HT-29 (cell line): ENCODE results near the gene ACACA. TPM values are rescaled to one million over a fixed set of nuclear protein-coding genes. Genes with fewer than 3 reads are reported as not detected.
A peak's percentile ranks its signal among the peaks of the same experiment; 100 is the strongest.
"Not testable (repeated sequence)": the region's sequence is repeated elsewhere in the genome, so short reads cannot be mapped to it uniquely, and the experiment has no call there.

ENCODE experiments used
- DNase-seq: peaks from one replicate; pipeline ENCODE4 v3.0.0-alpha.2; 2015; ENCODE audit warnings: low spot score
- total RNA-seq: library from RNA; depleted of rRNA; stranded (reverse); fragments of >200 nt; shearing (Covaris generic); gene quantifications from 2 replicates; pipeline ENCODE4 v1.2.3, GENCODE V29; 2014; rRNA removed

Gene ACACA
- total RNA-seq, result 84.4 and 111 TPM in 2 replicates

DNA sequence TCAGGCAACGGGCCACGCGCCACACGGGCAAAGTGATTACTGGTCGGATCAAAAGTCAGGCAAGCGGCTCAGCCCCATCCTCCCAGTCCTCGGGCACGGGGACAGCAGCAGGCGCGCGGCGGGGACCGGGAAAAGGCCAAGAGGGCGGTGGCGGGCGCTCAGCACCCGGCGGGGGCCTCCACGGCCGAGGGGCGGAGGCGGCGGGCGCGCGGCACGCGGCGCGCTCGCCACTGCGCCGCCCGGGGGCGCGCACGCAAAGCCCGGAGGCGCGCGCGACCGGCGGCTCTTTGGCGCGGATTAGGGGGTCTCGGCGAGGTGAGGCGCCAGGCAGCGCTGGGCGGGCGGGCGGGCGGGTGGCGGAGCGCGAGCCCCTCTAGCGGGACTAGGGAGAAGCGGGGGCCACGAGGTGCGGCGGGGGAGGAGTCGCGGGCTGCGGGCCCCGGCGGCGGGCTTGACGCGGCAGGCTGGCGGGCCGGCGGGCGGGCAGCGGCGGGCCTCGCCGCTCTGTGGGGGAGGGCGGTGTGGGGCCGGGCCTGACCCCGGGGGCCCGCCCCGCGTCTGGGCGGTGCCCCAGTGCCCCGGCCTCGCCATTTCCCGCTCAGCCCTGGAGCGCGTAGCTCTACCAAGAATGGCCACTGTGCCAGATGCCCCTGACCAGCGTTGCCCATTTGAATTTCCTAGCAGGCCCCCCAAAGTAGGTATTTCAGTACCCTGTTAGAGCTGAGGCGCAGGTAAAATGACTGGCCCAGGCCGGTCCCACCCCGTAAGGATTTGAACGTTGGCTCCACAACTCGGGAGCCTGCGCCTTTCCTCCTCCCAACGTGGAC lies at the start of gene ACACA, which contains the start of gene TADA2A:
Gene ACACA, minus strand, starts transcription at position 202 of the 827 bp plus-strand sequence. CDS start 537 bp downstream, outside the sequence.
Gene TADA2A, plus strand, starts transcription at position 252 of the 827 bp plus-strand sequence. CDS start 4,480 bp downstream, outside the sequence.
- peak; percentile 96 for DNase-seq

DNA sequence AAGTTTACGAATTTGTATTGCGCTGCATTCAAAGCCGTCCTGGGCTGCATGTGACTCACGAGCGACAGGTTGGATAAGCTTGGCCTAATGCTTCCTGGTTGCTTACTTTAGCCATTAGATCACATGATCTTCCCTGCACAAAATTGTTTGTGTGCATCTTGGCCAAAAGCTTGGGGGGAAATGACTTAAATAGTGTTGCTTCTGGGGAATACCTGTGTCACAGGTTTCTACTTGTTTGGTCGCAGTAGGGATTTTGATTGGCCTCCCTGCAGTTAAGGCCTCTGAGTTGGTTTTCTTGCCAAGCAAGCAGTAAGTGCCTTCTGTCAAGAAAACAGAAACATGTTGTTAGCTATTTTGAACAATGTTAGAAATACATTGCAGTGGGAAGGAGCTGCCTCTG lies 43.5 kb upstream of the ACACA start:
- DNase-seq, result no peak

DNA sequence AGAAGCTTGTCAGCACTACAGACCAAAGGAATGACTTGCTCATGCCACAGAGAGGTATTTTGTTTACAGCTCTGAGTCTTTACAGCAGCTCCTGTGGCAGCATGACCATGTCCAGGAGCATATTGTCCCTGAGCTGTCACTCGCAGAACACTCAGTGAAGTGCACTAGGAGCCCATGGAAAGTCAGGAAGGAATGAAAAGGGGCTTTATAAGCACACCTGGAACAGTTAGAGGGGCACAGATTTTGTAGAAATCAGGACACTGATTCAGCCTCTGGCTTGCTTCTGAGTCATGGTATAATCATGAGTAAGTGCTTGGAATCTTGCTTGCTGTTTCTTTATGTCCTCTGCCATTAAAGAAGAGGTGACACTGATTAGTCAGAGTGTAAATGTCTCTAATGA lies 41.0 kb upstream of the ACACA start:
- no peak for DNase-seq

DNA sequence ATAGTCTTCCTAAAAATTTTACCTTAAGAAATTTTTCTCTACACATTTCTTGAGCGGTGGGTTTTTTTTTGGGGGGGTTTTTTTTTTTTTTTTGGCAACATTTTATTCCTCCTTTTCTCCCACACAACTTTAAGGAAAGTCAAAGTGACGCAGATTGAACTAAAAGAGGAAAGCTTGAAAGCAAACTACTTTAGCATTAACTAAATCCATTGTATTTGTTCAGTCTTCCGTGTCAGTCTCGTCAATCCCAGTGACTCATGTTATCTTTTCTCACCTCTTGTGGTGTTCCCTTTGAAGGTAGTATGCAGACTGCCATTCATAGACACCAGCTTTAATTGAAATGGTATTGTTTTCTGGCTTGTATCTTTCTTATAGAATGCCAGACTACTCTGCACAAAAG lies 39.4 kb upstream of the ACACA start:
- DNase-seq, result no peak

DNA sequence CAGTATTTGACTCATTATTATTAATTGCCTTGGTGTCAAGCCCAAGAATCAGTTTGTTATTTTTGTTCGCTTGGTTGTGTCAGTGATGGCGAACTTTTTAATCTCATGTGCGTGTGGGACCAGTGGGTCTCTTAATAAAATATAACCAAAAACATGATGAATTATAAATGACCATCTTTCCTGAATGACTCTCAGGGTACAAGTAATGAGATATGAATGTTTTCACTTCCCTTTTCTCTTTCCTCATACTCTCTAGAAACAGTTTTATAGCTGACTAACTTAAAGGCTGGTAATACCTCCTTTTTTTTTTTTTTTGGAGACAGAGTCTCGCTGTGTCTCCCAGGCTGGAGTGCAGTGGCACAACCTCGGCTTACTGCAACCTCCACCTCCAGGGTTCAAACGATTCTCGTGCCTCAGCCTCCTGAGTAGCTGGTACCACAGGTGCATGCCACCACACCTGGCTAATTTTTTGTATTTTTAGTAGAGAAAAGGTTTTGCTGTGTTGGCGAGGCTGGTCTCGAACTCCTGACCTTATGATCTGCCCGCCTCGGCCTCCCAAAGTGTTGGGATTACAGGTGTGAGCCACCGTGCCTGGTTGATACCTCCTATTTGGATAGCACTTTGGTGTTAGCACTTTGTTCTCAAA lies 34.9 kb upstream of the ACACA start:
- not testable (repeated sequence) for DNase-seq

DNA sequence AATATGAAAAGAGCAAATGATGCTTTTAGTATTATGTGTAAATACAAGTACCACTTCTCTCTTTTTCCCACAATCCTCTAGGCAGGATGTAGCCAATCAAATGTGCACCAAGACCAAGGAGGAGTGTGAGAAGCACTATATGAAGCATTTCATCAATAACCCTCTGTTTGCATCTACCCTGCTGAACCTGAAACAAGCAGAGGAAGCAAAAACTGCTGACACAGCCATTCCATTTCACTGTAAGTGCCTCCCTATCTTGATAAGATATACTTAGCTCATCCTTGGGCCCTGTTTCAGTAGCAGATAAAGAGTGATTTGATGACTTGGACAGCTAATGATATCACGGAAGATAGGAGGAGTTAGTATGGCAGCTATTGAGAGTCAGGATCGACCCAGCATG lies 33.8 kb upstream of the ACACA start:
- no peak for DNase-seq

DNA sequence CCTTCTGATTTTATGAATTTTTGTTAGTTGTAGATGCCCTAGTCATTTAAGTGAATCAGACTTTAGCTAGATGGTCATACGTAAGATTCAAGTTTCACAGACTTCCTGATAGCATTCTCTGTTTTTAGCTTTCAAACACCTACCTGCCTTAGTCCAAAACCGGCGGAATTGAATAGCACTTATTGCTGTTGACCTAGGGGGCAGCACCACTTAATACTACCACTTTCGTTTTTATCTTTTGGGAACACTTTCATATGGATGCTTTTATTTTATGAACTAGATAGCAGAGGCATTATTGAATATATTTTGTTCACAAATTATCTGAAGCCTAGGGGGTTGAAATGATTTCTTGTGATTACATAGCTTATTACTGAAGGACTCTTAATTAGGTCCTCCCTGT lies 31.5 kb upstream of the ACACA start:
- DNase-seq, result peak; percentile 27

DNA sequence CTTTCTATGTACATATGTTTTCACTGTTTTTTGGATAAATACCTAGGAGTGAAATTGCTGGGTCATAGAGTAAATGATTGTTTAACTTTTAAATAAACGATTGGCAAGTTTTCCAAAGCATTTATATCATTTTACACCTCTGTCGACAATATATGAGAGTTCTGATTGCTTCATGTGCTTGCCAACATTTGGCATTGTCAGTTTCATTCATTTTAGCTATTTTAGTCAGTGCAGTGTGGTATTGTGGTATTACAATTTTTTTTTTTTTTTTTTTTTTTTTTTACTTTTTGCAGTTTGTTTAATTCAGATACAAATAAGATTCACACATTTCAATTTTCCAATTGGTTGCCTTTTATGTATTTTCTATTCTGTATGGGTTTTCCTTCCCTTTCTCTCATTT lies 26.0 kb upstream of the ACACA start:
- DNase-seq, result no peak

DNA sequence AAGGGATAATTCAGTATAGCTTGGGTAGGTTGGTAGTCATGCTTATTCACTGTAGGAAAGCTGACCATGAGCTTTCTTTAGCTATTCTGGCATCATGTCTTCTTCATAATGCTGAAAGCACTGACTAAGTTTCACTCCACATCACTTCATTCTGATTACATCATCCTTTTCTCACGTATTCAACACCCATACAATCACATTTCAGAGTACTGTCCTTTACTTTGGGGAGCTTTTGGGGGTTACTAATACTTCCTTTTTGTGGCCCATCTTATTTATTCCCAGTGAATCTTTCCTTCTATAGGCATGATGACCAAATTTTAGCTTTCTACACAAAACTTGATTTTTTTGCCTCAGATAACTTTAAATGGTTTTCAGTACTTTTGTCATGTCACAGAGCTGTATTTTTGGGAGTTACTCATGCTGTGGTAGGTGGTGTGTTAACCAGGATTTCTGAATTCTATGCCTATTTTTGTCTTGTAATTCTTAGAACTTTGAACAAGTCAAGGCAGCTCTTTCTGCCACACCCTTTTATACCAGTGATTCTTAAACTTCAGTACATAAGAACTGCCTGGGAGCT lies 23.5 kb upstream of the ACACA start:
- no peak for DNase-seq

DNA sequence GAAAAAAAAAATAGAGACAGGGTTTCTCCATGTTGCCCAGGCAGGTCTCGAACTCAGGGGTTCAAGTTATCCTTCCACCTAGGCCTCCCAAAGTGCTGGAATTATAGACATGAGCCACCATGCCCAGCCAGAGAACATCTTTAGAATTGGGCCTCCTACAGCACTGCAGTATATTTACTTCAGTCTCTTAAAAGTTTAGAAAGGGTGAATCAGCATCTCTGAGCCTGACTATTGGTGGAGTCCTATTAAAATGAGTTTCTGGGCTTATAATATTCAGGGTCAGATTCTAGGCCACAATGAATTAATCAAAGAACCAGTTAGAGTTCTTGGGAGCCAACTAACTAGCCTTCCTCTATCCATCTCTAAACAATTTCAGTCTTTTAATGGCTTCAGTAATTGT lies 22.8 kb upstream of the ACACA start:
- DNase-seq, result no peak

DNA sequence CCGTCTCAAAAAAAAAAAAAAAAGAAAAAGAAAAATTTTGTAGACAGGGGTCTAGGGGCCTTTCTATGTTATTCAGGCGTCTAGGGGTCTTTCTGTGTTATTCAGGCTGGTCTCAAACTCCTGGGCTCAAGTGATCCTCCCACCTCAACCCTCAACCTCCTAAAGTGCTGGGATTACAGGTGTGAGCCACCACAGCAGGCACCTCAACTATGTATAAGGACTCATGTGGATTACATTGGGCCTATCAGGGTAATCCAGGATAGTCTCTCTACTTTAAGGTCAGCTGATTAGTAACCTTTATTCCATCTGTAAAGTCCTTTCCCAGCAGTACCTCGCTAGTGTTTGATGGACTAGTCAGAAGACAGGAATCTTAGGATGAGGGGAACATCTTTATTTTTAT lies 22.4 kb upstream of the ACACA start:
- no peak for DNase-seq

DNA sequence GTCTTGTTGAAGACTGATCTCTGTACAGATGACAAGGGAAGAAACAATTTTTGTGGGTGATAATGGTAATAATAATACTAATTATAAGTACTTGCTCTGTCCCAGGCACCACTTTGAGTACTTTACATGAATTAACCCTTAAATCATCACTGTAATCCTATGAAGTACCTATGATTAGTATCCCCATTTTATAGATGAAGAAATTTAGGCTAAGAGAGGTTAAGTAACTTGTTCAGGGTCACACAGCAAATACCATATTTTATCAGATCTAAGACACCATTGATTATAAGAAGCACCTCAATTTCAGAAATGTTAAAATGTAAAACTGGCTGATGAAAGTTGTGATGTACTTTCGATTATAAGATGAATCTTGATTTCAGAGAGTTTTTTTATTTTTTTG lies 18.6 kb upstream of the ACACA start:
- no peak for DNase-seq

DNA sequence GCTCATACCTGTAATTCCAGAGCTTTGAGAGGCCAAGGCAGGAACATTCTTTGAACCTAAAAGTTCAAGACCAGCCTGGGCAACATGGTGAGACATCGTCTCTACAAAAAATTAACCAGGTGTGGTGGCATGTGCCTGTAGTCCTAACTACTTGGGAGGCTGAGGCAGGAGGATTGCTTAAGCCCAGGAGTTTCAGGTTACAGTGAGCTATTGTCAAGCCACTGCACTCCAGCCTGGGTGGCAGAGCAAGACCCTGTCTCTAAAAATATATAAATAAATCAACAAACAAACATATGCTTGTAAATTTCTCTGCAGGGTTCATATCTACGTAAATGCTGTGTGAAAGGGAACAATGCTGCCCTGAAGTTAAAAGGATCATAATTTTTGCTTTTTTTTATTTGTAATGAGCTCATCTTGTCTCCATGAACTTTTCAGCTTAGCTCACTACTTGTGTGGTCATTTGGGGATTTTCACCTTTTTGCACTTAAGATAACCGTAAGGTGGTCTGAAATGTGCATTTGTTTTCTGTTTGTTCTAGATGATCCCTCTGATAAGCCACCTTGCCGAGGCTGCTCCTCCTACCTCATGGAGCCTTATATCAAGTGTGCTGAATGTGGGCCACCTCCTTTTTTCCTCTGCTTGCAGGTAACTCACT lies 16.5 kb upstream of the ACACA start:
- no peak for DNase-seq

DNA sequence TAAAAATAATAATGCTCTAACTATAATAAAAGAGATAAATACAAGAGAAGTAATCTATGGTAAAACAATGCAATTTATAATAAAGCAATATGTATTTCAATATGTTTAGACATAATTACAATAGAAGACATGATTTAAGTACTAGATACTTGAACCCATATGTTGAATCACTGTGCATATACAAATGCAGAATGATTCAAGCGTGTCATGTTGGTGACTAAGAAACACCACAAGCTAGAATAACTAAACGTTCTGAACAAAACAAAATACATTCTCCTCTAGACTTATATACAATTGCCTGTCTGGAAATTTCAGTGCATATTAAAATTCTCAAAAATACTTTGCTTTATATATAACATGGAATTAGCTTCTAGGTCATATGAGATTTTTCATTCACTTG lies 11.2 kb upstream of the ACACA start:
- no peak for DNase-seq

DNA sequence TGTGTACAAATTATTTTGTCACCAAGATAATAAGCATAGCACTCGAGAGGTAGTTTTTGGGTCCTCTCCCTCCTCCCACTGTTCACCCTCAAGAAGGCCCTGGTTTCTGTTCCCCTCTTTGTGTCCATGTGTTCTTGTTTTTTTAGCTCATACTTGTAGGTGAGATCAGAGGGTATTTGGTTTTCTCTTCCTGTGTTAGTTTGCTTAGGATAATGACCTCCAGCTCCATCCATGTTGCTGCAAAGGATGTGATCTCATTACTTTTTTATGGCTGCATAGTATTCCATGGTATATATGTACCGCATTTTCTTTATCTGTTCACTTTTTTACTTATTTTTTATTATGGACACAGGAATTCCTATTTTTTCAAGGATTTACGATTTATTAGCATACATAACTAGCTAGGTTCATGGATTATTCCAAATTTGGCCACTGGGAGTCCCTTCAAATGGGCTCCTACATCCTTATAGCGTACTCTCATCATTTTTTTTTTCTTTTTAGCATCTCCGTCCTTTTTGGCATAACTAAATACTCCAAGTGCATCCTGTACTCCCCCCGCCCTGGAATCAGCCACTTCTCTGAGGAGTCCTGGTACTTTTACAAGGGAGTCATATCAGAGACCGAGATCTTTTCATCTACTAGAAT lies 7.4 kb upstream of the ACACA start:
- peak; percentile 37 for DNase-seq

DNA sequence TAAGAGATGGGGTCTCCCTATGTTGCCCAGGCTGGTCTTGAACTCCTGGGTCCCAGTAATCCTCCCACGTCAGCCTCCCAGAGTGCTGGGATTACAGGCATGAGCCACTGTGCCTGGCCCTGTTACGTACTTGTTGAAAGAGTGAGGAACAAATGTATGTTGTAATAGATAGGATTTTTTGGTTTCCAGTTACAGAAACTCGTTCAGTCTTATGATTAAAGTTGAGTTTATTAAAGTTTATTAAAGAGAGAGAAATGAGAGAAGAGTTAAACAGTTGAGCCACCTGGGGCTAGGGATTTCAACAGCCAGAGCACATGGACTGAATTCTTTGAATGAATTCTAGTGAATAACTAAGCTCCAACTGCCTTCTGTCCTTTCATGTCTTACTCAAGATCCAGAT lies 3.7 kb upstream of the ACACA start:
- DNase-seq, result no peak

DNA sequence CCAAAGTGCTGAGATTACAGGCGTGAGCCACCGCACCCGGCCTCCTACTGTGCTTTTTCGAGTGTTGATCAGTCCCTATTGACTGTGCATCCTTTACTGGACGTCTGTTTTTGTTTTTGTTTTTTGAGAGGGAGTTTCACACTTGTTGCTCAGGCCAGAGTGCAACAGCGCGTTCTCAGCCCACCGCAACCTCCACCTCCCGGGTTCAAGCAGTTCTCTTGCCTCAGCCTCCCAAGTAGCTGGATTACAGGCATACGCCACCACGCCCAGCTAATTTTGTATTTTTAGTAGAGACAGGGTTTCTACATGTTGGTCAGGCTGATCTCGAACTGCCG lies 1.5 kb upstream of the ACACA start:
- DNase-seq, result not testable (repeated sequence)

DNA sequence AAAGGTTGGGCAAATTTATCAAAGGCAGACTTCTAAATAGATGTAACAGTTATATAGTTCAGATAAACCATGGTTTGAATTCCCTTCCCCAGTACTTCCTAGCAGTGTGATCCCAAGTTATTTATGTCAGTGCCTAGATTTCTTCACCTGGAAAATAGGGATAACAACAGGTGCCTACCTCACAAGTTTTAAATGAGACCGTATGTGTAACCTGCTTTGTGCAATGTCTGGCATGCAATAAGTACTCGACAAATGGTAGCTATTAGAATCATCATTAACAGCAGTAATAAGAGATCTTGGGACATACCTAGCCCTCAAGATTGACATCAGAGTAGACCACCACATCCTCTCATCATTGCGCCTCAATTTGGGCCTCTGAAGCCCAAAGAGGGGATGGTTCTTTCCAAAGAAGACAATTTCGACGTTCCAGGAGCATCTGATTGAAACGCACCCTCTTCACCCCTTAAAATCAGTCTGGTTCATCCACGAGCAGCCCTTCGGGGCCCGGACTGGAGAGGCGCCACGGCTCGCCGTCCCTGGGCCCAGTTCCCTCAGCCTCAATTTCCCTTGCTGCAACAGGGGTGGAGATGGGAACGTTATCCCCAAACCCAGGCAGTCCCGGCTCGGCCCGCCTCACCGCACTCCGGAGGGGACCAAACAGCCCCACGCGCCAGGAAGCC lies 541 bp downstream of the ACACA start:
- DNase-seq, result peak; percentile 74

DNA sequence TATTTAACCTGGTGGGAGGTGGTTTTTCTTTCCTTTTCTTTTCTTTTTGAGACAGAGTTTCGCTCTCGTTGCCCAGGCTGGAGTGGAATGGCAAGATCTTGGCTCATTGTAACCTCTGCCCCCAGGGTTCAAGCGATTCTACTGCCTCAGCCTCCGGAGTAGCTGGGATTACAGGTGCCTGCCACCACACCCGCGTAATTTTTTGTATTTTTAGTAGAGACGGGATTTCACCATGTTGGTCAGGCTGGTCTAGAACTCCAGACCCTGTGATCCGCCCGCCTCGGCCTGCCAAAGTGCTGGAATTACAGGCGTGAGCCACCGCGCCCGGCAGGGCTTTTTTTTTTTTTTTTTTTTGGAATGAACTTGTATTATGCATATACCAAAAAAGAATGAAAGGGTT lies 1.1 kb downstream of the ACACA start:
- DNase-seq, result not testable (repeated sequence)

DNA sequence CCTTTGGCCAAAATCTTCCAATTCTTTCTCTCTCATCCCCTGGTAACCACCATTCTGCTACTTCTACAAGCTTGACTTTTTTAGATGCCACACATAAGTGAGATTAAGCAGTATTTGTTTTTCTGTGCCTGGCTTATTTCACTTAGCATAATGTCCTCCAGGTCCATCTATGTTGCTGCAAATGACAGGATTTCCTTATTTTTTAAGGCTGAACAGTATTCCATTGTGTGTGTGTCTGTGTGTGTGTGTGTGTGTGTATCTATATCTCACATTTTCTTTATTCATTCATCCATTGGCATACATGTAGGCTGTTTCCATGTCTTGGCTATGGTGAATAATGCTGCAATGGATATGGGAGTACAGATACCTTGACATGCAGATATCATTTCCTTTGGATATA lies 6.1 kb downstream of the ACACA start:
- no peak for DNase-seq

DNA sequence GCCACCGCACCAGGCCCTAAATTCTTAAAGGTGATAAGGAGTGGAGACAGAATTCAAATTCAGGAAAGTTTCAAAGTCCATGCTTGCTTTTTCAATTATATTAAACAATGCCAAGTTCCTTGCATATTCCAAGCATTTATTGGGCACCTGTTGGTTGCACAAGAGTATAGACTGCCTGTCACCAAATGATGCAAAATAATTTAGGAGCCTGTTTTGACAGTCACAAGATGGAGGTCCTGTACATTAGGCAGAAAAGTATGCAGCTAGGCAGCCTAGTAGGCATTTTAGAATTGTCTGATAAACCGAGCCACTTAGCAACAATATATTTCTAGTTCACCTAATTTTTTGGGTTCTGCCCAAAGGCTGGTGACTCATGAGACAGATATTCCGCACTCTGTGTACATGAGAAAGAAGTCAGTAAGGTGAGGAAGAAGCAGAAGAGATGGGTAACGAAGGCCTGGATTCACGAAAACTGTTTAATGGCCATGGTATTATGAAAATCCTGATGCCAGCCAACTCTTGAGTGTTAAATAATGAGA lies 7.3 kb downstream of the ACACA start:
- no peak for DNase-seq
